AG04449 (cell line): ENCODE results near the gene ELP4.
A peak's percentile ranks its signal among the peaks of the same experiment; 100 is the strongest.

ENCODE experiments used
- CTCF ChIA-PET: fragments of 350-600 bp; formaldehyde crosslinking; extraction: SDS; loops from one replicate; lab custom pipeline; 2021; ENCODE audit warnings: antibody characterized with exemption; lab: Yijun Ruan, JAX
- POLR2A ChIA-PET: fragments of 400-600, 350-600 bp; formaldehyde crosslinking; extraction: SDS; loops from one replicate; lab custom pipeline; 2020; ENCODE audit warnings: antibody characterized with exemption, inconsistent platforms; lab: Yijun Ruan, JAX
- DNase-seq: peaks from one replicate; pipeline ENCODE4 v3.0.0-alpha.2; 2010; ENCODE audit warnings: low read depth, low spot score
- H3K4me3 ChIP-seq: 2 replicates; pipeline ENCODE4 v1.5.1; 2011; ENCODE audit warnings: low read depth, mild to moderate bottlenecking, control low read depth, low read length
- TF ChIP-seq, protein P1 (sequence below): IDR thresholded peaks from one replicate; pipeline ENCODE4 v1.5.1; 2011; ENCODE audit warnings: mild to moderate bottlenecking, moderate library complexity, low read length, control low read depth, inconsistent platforms; ENCODE audit not compliant: insufficient read depth; ENCODE audit errors: missing control alignments

Gene ELP4

GRCh38 chr11:31813391-31814175 is 304.0 kb downstream of the ELP4 start:
- no peak overlapping the region for H3K4me3 ChIP-seq
- ChIA-PET CTCF (interaction anchor here (1.0 kb wide), 1 partner anchor 58 kb away, joined by 3 read pairs; no protein-coding TSS in a partner anchor), POLR2A (interaction anchor here (0.6 kb wide), 1 partner anchor 1506 kb away, joined by 3 read pairs; no protein-coding TSS in a partner anchor)
- TF ChIP-seq, protein P1, sequence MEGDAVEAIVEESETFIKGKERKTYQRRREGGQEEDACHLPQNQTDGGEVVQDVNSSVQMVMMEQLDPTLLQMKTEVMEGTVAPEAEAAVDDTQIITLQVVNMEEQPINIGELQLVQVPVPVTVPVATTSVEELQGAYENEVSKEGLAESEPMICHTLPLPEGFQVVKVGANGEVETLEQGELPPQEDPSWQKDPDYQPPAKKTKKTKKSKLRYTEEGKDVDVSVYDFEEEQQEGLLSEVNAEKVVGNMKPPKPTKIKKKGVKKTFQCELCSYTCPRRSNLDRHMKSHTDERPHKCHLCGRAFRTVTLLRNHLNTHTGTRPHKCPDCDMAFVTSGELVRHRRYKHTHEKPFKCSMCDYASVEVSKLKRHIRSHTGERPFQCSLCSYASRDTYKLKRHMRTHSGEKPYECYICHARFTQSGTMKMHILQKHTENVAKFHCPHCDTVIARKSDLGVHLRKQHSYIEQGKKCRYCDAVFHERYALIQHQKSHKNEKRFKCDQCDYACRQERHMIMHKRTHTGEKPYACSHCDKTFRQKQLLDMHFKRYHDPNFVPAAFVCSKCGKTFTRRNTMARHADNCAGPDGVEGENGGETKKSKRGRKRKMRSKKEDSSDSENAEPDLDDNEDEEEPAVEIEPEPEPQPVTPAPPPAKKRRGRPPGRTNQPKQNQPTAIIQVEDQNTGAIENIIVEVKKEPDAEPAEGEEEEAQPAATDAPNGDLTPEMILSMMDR: no peak
- DNase-seq: no peak

GRCh38 chr11:31814176-31814868 is 304.8 kb downstream of the ELP4 start:
- ChIA-PET CTCF (no interaction called here), POLR2A (no interaction called here)
- H3K4me3 ChIP-seq: no peak overlapping the region
- no peak for DNase-seq
- TF ChIP-seq, protein P1: no peak

GRCh38 chr11:31815711-31816467 is 306.3 kb downstream of the ELP4 start:
- ChIA-PET POLR2A (no interaction called here), CTCF (no interaction called here)
- no peak for DNase-seq
- peak overlapping the region; percentile 23 for H3K4me3 ChIP-seq
- TF ChIP-seq, protein P1: no peak

- peak overlapping the region; percentile 6 for H3K4me3 ChIP-seq
- ChIA-PET POLR2A (no interaction called here), CTCF (no interaction called here)
- TF ChIP-seq, protein P1: no peak
- no peak for DNase-seq
These were observed 307.0 kb downstream of the ELP4 start for GRCh38 chr11:31816468-31817053.

DNA sequence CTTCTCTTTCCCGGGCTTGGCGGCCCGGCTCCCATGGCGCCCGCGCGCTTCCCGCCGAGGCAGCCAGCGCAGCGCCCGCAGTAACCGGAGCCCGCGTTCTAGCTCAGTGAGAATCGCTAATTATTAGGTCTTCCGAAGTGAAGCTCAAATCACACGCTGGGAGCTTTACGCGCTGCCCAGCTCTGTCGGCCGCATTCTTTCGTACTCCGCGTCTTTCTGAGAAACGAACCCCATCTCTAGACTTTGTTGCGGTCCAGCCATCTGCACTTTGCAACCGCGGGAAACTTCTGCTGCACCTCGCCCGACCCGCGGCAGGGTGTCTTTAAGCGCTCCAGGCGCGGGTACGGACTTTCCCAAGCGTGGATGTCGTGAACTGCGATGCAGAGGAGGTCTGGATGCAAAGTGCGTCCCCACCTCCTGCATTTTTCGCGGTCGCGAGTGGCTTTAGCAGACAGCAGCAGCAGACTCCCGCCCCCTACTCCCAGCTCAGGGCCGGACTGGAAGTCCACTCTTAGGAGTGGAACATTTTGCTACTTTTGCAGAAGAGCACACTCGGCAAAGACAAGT is 307.6 kb downstream of the ELP4 start:
- peak overlapping the region; percentile 27 for H3K4me3 ChIP-seq
- CTCF ChIA-PET: no interaction called here
- DNase-seq: no peak
- POLR2A ChIA-PET: no interaction called here
- TF ChIP-seq, protein P1: no peak
